ENCODE data around the gene CDKAL1. TPM values are rescaled to one million over a fixed set of nuclear protein-coding genes. Genes with fewer than 3 reads are reported as not detected.

CDKAL1 gene
- total RNA-seq, 1 donor from 2014 or later = 11.6 TPM

DNA sequence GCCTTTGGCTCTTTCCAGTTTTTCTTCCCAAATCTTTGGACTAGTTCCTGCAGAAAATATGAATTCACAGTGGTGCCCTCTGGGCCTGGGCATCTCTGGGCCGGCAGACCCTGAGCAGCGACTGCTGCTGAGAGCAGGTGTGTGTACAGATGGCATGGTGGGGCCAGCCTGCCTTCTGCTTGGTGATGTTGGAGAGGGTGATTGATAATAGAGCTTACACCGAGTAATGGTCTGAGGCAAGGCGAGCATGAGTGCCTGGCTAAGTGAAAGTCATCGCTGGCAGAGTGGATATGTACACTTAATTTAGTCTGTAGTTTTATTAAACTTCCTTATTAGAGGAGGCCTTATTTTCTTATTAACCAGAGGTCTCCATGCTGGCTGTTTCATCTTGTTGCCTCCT, 156.9 kb downstream of the CDKAL1 start:
- intact Hi-C loops (cut with DNase I) = no loop called here
- DNase-seq (ENCODE audit: missing footprints) = no peak
- no peak for ATAC-seq

DNA sequence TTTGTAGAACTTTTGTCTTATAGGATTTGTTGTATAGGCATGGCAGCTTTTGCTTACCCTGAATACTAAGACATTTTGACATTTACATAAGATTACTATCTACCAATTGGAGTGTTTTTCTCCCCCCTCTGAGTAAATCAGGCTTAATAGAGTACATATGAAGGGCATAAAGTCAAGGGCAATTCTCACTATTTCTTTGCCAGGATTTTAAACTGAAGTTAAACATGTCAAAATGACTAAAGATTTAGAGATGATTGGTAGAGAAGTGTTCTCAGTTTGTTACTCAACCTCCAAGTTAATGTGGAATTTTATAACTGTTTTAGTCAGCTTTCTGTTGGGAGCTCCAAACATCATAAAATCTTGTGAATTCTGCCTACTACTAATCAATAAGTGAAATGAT, 157.8 kb downstream of the CDKAL1 start:
- ATAC-seq = no peak
- intact Hi-C loops (cut with DNase I) = no loop called here
- no peak for DNase-seq (ENCODE audit: missing footprints)

DNA sequence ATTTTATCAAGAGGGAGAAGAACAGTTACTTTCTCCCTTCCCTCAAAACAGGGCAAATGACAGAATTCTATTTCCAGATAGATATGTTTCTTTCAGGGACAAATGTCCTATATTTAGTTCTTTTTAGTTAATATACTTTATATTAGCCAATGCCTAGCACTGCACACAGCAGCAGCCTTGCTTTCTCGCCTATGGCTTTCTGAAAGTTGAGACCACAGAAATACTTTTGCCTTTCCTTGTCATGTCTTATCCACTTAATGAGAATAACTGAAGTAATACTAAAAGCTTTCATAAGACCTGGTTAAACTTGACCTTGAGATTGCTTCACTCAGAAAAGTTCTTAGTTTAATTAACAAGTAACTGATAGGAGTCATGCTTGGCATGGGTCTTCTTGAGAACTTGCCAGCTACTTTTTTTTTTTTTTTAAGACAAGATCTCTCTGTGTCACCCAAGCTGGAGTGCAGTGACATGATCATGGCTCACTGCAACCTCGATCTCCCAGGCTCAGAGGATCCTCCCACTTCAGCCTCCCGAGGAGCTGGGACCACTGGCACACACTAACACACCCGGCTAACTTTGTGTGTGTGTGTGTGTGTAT, 159.3 kb downstream of the CDKAL1 start:
- no peak for ATAC-seq
- intact Hi-C loops (cut with DNase I) = no loop called here

DNA sequence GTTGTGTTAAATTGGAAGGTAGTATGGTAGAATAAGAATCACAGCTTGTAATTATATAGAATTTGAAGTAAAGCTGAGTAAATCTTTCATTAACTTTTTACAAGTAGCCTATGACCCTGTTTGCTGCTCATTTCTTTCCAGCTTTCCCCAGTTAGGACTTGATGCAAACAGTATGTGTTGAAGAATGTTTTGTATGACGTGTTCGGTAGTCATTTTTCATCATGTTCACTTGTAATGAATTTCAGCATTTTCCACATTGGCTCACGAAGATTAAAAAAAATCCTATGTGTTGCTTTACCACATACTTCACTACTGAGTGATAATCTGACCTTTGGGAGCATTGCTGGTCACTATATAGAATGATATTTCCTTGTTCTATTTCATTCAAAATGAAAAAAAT, 162.4 kb downstream of the CDKAL1 start:
- ATAC-seq = no peak
- intact Hi-C loops (cut with DNase I) = no loop called here
- no peak for DNase-seq (ENCODE audit: missing footprints)

More for the DNA sequence above, 159.3 kb downstream of the CDKAL1 start:
- DNase-seq (ENCODE audit: missing footprints) = no peak

DNA sequence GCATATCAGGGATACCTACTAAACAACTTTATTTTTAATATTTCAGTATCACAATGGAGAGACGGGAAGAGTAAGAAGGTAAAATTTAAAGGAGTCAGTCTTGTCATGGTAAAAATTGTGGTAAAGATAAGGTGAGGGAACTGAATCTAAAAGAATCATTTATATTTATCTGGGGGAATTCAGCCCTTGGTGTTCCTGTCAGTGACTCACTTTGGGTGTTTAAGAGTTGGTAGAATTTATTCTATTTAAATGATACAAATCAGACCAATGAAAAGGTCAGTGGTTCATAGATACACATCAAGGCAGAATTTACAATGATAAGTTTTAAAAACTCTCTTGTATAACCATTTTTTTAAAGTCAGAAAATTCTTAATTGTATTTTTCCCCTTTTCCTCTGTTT, 164.4 kb downstream of the CDKAL1 start:
- intact Hi-C loops (cut with DNase I) = no loop called here
- ATAC-seq = no peak

DNA sequence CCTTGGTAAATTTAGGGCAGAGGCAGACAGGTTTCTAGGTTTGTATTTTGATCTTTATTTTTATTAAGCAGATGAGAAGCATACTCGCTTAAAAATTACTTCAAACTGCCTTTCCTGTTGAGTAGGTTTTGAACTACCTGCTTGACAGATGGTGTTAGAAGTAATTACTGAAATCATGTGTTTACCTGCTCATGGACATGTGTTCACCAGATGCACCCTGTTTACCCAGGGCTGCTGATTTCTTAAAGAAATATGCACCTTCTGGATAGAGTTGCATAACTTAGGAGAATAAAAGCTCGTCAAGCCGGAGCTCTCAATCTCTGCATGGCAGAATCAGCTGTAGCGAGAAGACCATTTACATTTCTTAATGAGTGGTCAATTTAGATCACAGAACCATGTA, 165.1 kb downstream of the CDKAL1 start:
- intact Hi-C loops (cut with DNase I) = no loop called here
- DNase-seq (ENCODE audit: missing footprints) (no peak), ATAC-seq (no peak)

More for the DNA sequence above, 164.4 kb downstream of the CDKAL1 start:
- DNase-seq (ENCODE audit: missing footprints) = no peak

DNA sequence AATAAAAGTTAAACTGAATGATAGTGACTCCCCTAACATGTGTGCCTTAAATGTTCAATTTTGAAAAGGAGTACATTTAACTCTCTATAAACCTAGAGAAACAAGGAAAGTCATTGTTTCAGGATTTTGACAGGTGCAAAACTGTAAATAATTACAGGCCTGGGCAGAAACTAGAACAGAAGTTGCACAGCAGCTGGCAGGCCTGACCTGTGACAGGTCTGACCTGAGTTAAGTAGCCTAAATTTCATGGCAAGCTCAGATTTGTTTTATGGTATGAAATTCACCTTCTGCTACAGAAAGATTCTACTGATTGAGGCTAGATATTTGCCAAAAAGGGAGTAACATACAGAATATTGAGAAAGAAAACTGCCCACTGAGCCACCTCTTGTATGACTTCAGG, 166.1 kb downstream of the CDKAL1 start:
- DNase-seq (ENCODE audit: missing footprints) (no peak), ATAC-seq (no peak)
- intact Hi-C loops (cut with DNase I) = no loop called here

DNA sequence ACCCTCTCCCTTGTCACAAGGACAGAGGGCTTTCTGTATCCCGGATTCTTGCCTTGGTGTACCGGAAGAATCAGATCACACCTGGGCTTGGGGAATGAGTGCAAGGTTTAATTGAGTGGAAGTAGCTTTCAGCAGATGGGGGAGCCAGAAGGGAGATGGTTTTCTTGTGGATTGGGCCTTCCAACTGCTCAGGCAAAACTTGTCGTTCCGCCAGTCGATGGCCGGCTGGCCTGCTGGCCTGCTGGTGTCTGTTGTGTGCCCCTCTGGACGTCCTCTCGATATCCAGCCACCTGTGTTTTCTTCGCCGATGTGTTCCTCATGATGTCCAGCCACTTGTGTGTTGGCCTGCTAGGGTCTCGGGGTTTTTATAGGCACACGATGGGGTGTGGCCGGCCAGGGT, 168.1 kb downstream of the CDKAL1 start:
- ATAC-seq = no peak
- no peak for DNase-seq (ENCODE audit: missing footprints)
- intact Hi-C loops (cut with DNase I) = no loop called here

DNA sequence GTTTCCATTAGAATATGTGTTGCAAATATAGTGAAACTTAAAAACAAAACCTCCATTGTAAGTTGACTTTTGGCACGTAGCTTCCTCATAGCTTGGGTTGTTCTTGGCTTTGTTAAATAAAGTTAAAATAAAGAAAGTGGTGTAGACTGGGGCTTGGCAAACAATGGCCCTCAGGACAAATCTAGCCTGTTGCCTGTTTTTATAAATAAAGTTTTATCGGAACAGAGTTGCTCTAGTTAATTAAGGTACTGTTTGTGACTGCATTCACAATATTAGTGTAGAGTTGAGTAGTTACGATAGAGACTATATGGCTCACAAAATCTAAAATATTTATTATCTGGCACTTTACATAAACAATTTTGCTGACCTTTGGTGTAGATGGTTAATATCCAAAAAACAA, 168.8 kb downstream of the CDKAL1 start:
- intact Hi-C loops (cut with DNase I) = no loop called here
- ATAC-seq (no peak), DNase-seq (ENCODE audit: missing footprints) (no peak)

DNA sequence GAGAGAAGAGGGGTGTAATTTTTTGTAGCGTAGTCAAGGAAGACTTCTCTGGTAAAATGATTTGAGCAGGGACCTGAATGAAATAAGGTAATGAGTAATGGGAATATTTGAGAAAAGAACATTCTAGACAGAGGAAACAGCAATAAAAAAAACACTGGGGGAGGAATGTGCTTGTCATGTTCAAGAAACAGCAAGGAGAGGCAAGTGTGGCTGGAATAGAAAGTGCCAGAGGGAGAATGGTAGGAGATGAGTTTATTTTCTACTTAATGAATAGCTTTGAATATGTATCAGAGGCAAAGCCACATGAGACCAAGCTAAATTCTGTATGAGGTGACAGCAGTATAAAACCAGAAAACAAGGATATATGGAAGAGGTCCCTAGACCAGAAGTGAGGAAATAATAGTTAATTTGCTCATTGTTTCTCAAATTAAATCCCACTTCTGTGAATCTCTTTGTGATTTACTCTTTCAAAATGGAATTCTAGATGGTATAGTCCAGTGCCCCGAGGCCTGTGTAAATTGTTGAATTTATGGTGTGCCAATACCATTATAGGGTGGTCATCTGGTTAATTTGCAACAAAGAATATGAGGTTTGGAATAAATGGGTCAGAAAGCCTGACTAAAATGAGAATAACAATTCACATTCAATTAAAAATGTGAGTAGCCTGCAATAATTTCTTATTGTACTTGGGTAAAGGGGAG, 170.2 kb downstream of the CDKAL1 start:
- DNase-seq (ENCODE audit: missing footprints) = no peak
- intact Hi-C loops (cut with DNase I) = no loop called here
- no peak for ATAC-seq

DNA sequence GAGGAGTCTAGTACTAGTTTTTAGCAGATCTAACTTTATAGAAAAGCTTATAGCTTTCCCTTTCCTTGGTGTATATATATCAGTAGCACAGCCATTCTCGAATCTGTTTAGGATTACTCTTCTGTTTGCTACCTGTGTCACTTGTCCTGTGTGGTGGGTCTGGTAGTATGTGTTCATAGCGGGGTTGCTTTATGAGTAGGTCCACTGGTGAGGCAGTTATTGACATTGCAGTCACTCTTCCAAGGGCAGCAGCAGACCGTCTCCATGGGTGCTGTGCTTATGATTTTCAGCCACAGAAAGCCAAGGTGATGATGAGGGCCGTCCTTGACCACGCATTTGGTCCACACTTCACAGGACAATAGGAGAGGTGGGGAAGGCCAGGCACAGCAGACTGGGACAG, 171.5 kb downstream of the CDKAL1 start:
- intact Hi-C loops (cut with DNase I) = no loop called here
- no peak for ATAC-seq
- DNase-seq (ENCODE audit: missing footprints) = no peak

DNA sequence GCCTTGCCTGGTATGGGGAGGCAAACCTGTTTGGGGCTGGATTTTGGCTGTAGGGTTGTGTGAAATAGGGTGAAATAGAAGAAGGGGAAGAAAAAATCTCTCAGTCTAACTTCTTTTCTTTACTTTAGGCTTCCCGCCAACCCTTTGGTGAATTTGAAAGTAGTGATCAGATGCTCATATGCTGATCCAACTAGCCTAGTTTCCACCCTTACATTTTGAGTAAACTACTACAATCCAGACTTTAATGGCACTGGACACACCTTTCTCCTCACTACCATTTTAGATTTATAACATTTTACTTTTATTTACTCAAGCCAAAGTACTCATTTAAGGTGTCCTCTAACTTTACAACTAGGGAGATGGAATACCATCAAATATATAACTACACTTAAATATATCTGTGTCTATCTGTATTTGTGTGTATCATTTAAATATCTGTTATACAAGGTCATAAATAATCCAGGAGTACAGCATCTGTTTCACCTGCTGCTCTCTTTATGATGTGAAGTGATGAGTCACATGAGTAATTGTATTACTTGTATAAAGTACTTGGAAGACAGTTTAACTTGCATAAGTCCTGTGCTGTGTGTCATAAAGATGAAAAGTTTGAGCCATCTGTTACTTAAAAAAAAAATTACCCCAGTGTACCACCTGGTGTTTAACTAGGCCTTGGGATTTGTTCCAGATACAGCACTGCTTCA, 172.1 kb downstream of the CDKAL1 start:
- ATAC-seq (no peak), DNase-seq (ENCODE audit: missing footprints) (no peak)

DNA sequence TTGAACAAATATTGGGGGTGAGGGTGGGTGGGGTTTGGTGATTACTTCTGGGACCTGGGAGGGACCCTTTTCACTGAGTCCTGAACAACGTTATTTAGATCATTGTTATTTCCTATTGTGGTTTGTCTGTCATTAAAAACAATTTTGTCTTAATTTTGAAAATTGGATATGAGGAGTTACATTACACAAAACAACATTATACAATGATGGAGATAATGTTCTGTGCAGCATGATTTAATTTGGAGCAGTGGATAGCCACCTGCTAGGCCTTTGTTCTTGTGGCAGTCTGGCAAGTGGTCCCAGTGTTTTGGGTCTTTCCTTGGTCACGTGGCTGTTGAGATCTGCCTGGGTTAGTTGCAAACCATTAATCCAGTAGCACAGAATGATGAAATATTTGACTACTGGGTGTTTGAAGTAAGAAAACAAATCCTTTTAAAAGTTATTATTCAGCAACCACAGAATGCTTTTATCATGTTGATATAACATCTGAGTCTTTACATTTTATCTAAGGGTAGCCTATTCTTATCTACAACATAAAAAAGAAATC, 172.8 kb downstream of the CDKAL1 start:
- no peak for DNase-seq (ENCODE audit: missing footprints)
- intact Hi-C loops (cut with DNase I) = no loop called here
- no peak for ATAC-seq

More for the DNA sequence above, 172.1 kb downstream of the CDKAL1 start:
- intact Hi-C loops (cut with DNase I) = no loop called here

DNA sequence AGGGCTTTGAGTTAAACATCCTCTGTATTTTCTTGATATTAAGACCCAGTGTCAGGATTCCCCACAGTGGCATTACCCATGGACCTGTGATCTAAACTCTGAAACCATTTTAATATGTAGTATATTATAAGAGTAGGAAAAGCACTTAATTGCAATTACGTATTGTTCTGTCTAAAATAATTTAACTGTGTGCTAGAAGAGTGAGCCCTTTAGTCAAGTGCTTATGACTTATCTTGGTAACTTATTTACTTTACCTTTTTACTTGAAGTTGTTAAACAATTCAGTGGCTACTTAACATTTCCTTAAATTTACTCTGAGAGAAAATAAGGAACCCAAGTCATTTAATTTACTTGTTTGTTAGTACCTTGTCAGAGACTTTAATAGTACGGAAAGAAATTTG, 173.6 kb downstream of the CDKAL1 start:
- intact Hi-C loops (cut with DNase I) = no loop called here
- no peak for DNase-seq (ENCODE audit: missing footprints)
- ATAC-seq = no peak

DNA sequence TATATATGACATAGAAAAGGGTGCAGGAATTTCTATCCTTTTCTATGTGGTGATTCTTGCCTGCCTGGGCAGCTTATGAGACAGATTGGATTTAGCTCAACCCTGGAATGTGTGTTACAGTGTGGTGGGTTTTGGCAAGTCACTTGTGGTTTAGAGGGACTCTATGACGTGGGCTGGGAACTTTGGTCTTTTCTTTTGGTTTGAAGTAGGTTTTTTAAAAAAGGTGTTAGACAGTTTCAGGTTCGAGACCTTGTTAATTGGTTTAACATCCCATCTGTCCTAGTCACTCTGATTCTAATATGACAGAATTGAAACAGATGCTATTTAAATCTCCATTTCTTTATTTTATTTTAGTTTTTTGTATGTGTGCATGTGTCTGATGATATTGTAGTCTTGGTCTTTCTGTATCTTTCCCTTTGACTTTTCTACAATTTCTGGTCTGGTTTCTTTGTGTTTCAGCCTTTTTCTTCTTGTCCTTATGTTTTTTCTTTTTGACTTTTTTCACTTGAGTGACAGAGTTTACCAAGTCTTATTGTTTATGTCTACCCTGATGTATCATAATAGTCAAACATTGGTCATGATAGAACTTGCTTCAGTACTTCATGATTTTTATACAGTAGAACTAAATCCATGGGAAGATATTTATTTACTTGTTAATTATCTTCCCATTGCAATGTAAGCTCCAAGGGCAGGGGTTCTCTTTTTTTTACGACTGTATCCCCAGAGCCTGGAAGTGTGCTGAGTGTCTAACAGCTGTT, 174.3 kb downstream of the CDKAL1 start:
- no peak for ATAC-seq
- intact Hi-C loops (cut with DNase I) = no loop called here
- DNase-seq (ENCODE audit: missing footprints) = no peak

DNA sequence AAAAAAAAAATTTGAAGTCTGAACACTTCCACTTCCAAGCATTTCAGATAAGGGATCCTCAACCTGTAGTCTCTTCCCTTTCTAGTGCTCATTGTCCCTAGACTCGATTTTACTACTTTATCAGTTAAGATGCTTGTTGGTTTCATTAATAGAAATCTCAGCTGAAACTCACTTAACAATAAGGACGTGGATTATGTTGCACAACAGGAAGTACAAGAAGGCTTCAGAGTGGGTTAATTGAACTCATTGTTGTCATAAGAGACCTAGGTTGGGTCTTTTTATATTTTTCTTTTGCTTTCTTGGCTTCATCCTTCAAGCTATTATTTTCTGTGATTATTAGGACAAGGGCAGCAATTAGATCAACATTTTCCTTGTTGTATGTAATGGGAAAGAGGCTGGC, 175.2 kb downstream of the CDKAL1 start:
- DNase-seq (ENCODE audit: missing footprints) (no peak), ATAC-seq (no peak)
- intact Hi-C loops (cut with DNase I) = no loop called here

DNA sequence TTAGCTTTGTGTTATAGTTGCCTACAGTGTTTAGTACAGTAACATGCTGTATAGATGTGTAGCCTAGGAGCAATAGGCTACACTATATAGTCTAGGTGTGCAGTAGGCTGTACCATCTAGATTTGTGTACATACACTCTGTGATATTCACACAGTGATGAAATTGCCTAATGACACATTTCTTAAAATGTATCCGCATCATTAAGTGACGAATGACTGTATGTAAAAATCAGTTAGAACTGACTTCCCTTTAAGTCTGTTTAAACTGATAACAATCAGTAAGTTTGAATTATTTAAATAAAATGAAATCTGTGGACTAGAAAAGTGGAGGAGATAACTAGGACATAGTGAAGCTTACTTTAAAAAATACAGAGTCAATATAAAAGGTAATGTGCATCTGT, 176.1 kb downstream of the CDKAL1 start:
- intact Hi-C loops (cut with DNase I) = no loop called here

DNA sequence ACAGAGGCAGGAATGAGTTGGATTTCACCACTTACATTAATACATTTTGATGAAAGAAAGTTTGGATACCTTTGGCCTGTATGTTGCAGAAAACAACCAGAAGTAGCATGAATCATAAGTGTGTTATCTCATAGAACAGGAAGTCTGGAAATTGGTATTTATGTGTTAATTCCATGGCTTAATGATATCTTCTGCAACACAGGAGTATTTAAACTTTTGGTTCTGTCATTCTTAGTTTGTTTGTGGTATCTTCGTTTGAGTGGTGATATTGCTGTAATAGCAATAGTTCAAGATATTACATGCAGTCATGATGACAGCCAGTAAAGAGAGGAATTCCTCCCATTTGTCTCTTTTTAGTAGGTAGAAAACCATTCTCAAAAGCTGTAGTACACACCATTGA, 177.3 kb downstream of the CDKAL1 start:
- no peak for ATAC-seq
- DNase-seq (ENCODE audit: missing footprints) = no peak
- intact Hi-C loops (cut with DNase I) = no loop called here

More for the DNA sequence above, 176.1 kb downstream of the CDKAL1 start:
- ATAC-seq = no peak
- DNase-seq (ENCODE audit: missing footprints) = no peak

DNA sequence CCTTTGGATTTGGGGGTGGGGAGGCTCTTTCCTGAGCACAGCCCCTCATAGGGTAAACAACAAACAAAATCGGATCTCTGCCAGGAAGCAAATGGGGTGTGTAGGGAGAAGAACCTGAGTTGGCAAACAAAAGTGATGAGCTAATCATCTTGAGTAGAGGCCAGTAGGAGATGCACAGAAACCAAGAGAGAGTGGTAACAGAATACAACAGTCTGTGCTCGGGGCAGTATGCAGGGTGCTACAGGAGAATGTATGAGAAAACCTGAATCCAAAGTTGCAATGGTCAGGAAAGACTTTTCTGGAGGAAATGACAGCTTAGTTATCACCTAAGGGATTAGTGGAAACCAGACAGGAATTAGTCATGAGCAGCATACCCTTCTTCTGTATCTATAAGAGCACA, 177.8 kb downstream of the CDKAL1 start:
- intact Hi-C loops (cut with DNase I) = no loop called here
- no peak for DNase-seq (ENCODE audit: missing footprints)
- ATAC-seq = no peak

All from Right ventricle myocardium inferior (tissue), 1 donor.